ENCODE measurements around the gene OPCML. TPM values are rescaled to one million over a fixed set of nuclear protein-coding genes. Genes with fewer than 3 reads are reported as not detected.

The OPCML gene
- polyA plus RNA-seq, 1 donor (not counting 4 experiments of a cell fraction or from before 2014, with no cell fraction given), result 0.04 TPM

- dilution Hi-C loops (cut with MboI; ENCODE audit: extremely low pct_ligation_motif_present, low sequenced_read_pairs), result no loop called here
- Histone ChIP-seq H3K4me1 (ENCODE audit: control insufficient read depth, extremely low read depth, insufficient read depth, low read length) (no peaks in the 10 kb centered on the region), H3K79me2 (ENCODE audit: control insufficient read depth, insufficient read depth, low read length) (no peaks in the 10 kb centered on the region), H3K4me2 (ENCODE audit: control insufficient read depth, extremely low read depth, insufficient read depth, low read depth, low read length) (no peak overlapping the region), H4K20me1 (ENCODE audit: control insufficient read depth, extremely low read depth, insufficient read depth, low read length) (no peaks in the 10 kb centered on the region), H3K9ac (ENCODE audit: control insufficient read depth, extremely low read depth, insufficient read depth, low read length) (no peak overlapping the region), H3K9me1 (ENCODE audit: control insufficient read depth, extremely low read depth, insufficient read depth, low read length) (no peaks in the 10 kb centered on the region), H3K9me3 (ENCODE audit: control insufficient read depth, low read depth, low read length) (no peaks in the 10 kb centered on the region), H3K4me3 (ENCODE audit: control insufficient read depth in 2 of 3, extremely low read depth in 1 of 3, insufficient read depth in 2 of 3, low read depth in 1 of 3, low read length in 3 of 3) (no peak overlapping the region), H3K27ac (ENCODE audit: control insufficient read depth, insufficient read depth, low read length) (no peak overlapping the region), H3K27me3 (ENCODE audit: control insufficient read depth, extremely low read depth, insufficient read depth, low read length) (no peaks in the 10 kb centered on the region), H2AFZ (ENCODE audit: control insufficient read depth, low read length) (no peak overlapping the region), H3K36me3 (ENCODE audit: control insufficient read depth in 2 of 2, extremely low read depth in 1 of 2, insufficient read depth in 2 of 2, low read length in 2 of 2) (no peaks in the 10 kb centered on the region)
- DNase-seq (ENCODE audit: low read depth, low spot score) (no peak), FAIRE-seq (no peak)
- TF ChIP-seq EZH2 (IDR thresholded peaks at IDR 0.05; ENCODE audit: low read length) (no peak), CTCF (optimal IDR thresholded peaks at IDR 0.05 in 1 of 3, IDR thresholded peaks at IDR 0.05 in 1 of 3, conservative IDR thresholded peaks at IDR 0.05 in 1 of 3; ENCODE audit: extremely low read depth in 1 of 3, insufficient read depth in 2 of 3, low read length in 3 of 3) (no peak)
Measured at GRCh38 chr11:133240908-133241655, 291.2 kb downstream of the OPCML start.

GRCh38 chr11:133239575-133239974 lies 292.7 kb downstream of the OPCML start:
- dilution Hi-C loops (cut with MboI; ENCODE audit: extremely low pct_ligation_motif_present, low sequenced_read_pairs), result no loop called here
- no peak for FAIRE-seq
- no peak overlapping the region for H2AFZ ChIP-seq (ENCODE audit: control insufficient read depth, low read length)

More at GRCh38 chr11:133239575-133239974, 292.7 kb downstream of the OPCML start:
- no peaks in the 10 kb centered on the region for H3K9me1 ChIP-seq (ENCODE audit: control insufficient read depth, extremely low read depth, insufficient read depth, low read length)
- H3K4me1 ChIP-seq (ENCODE audit: control insufficient read depth, extremely low read depth, insufficient read depth, low read length), result no peaks in the 10 kb centered on the region
- H3K9ac ChIP-seq (ENCODE audit: control insufficient read depth, extremely low read depth, insufficient read depth, low read length), result no peak overlapping the region
- no peaks in the 10 kb centered on the region for H3K79me2 ChIP-seq (ENCODE audit: control insufficient read depth, insufficient read depth, low read length)
- H3K27ac ChIP-seq (ENCODE audit: control insufficient read depth, insufficient read depth, low read length), result no peak overlapping the region
- H3K4me3 ChIP-seq (ENCODE audit: control insufficient read depth in 2 of 3, extremely low read depth in 1 of 3, insufficient read depth in 2 of 3, low read depth in 1 of 3, low read length in 3 of 3), result no peak overlapping the region
- no peaks in the 10 kb centered on the region for H3K27me3 ChIP-seq (ENCODE audit: control insufficient read depth, extremely low read depth, insufficient read depth, low read length)
- no peaks in the 10 kb centered on the region for H3K9me3 ChIP-seq (ENCODE audit: control insufficient read depth, low read depth, low read length)
- no peaks in the 10 kb centered on the region for H4K20me1 ChIP-seq (ENCODE audit: control insufficient read depth, extremely low read depth, insufficient read depth, low read length)
- H3K36me3 ChIP-seq (ENCODE audit: control insufficient read depth in 2 of 2, extremely low read depth in 1 of 2, insufficient read depth in 2 of 2, low read length in 2 of 2), result no peaks in the 10 kb centered on the region
- H3K4me2 ChIP-seq (ENCODE audit: control insufficient read depth, extremely low read depth, insufficient read depth, low read depth, low read length), result no peak overlapping the region
- DNase-seq (ENCODE audit: low read depth, low spot score), result no peak
- TF ChIP-seq EZH2 (IDR thresholded peaks at IDR 0.05; ENCODE audit: low read length) (no peak), CTCF (optimal IDR thresholded peaks at IDR 0.05 in 1 of 3, IDR thresholded peaks at IDR 0.05 in 1 of 3, conservative IDR thresholded peaks at IDR 0.05 in 1 of 3; ENCODE audit: extremely low read depth in 1 of 3, insufficient read depth in 2 of 3, low read length in 3 of 3) (no peak)

All from keratinocyte (primary cell).